HepG2 (cell line): ENCODE results near the gene NDRG3. TPM values are rescaled to one million over a fixed set of nuclear protein-coding genes. Genes with fewer than 3 reads are reported as not detected.
A peak's percentile ranks its signal among the peaks of the same experiment; 100 is the strongest.

Source experiments
- ARID4A ChIP-seq: sonication (generic); formaldehyde crosslinking; IDR thresholded peaks from 2 replicates; pipeline ENCODE4 v1.5.0; 2020; ENCODE audit warnings: mild to moderate bottlenecking, missing genetic modification reagents, borderline replicate concordance
- BRF2 ChIP-seq: sonication (generic); formaldehyde crosslinking; IDR thresholded peaks from 2 replicates; pipeline ENCODE4 v1.8.1; 2022; ENCODE audit warnings: mild to moderate bottlenecking, missing genetic modification reagents
- E2F5 ChIP-seq: sonication (generic); formaldehyde crosslinking; conservative IDR thresholded peaks from 2 replicates; pipeline ENCODE4 v1.4.0; 2020; ENCODE audit warnings: missing genetic modification reagents
- ELF4 ChIP-seq: sonication (generic); formaldehyde crosslinking; IDR thresholded peaks from 2 replicates; pipeline ENCODE4 v1.5.0; 2020; ENCODE audit warnings: missing genetic modification reagents, mild to moderate bottlenecking, moderate library complexity, borderline replicate concordance
- FOXP1 ChIP-seq, 2 experiments: fragments of 450-650 bp in 1 of 2; IDR thresholded peaks; 2 replicates each; pipeline ENCODE4 v1.6.1; 2017 to 2018; ENCODE audit warnings: antibody characterized with exemption in 1 of 2
- GTF2F1 ChIP-seq: fragments of 150-350 bp; IDR thresholded peaks from 2 replicates; pipeline ENCODE4 v1.6.1; 2014; ENCODE audit warnings: low read length
- KDM3A ChIP-seq: IDR thresholded peaks from 2 replicates; pipeline ENCODE4 v1.6.1; 2018; ENCODE audit warnings: low read depth, missing compliant biosample characterization
- MIXL1 ChIP-seq: IDR thresholded peaks from 2 replicates; pipeline ENCODE4 v1.6.1; 2016
- NR2F2 ChIP-seq: IDR thresholded peaks from 2 replicates; pipeline ENCODE4 v1.6.1; 2012; ENCODE audit warnings: low read depth, inconsistent platforms, borderline replicate concordance
- PAX8 ChIP-seq: sonication (generic); formaldehyde crosslinking; IDR thresholded peaks from 2 replicates; pipeline ENCODE4 v1.8.0; 2022; ENCODE audit warnings: mild to moderate bottlenecking, missing genetic modification reagents, borderline replicate concordance
- RBAK ChIP-seq: sonication (generic); formaldehyde crosslinking; IDR thresholded peaks from 2 replicates; pipeline ENCODE4 v1.5.1; 2020; ENCODE audit warnings: mild to moderate bottlenecking, missing genetic modification reagents
- ZBTB43 ChIP-seq: sonication (generic); formaldehyde crosslinking; conservative IDR thresholded peaks from 2 replicates; pipeline ENCODE4 v1.4.0; 2020; ENCODE audit warnings: missing genetic modification reagents
- ZFYVE20 ChIP-seq: sonication (generic); formaldehyde crosslinking; IDR thresholded peaks from 2 replicates; pipeline ENCODE4 v1.8.0; 2023; ENCODE audit warnings: low read depth, mild to moderate bottlenecking, moderate library complexity, missing genetic modification reagents, borderline replicate concordance
- ZHX1 ChIP-seq: sonication (generic); formaldehyde crosslinking; IDR thresholded peaks from 2 replicates; pipeline ENCODE4 v1.8.1; 2022; ENCODE audit warnings: low read depth, mild to moderate bottlenecking, missing genetic modification reagents
- ZMAT5 ChIP-seq: sonication (generic); formaldehyde crosslinking; IDR thresholded peaks from 2 replicates; pipeline ENCODE4 v1.5.0; 2020; ENCODE audit warnings: mild to moderate bottlenecking, low read depth, missing genetic modification reagents, borderline replicate concordance
- ZNF713 ChIP-seq: sonication (generic); formaldehyde crosslinking; IDR thresholded peaks from 2 replicates; pipeline ENCODE4 v1.4.0; 2020; ENCODE audit warnings: mild to moderate bottlenecking, missing genetic modification reagents
- ZSCAN9 ChIP-seq: IDR thresholded peaks from 2 replicates; pipeline ENCODE4 v1.6.1; 2016; ENCODE audit warnings: borderline replicate concordance
- polyA plus RNA-seq, 8 experiments: library from polyadenylated mRNA; depleted of rRNA in 3 of 8; stranded (reverse) in 7 of 8; unstranded in 1 of 8; fragments of >200 nt; fragmentation: Illumina TruSeq in 4 of 8; extraction: Trizol in 4 of 8; gene quantifications; 2 replicates each; pipeline versions ENCODE4 v1.2.1 to v1.2.3, GENCODE V29; 2011 to 2016; ENCODE audit warnings: low read depth in 4 of 8, missing spikeins in 1 of 8, mixed read lengths in 1 of 8; ENCODE audit not compliant: insufficient read depth in 1 of 8
- total RNA-seq, 5 experiments: library from RNA; depleted of rRNA; stranded (reverse); fragments of >200 nt; fragmentation: Illumina TruSeq; extraction: Trizol; gene quantifications; 2 replicates each; pipeline ENCODE4 v1.2.3, GENCODE V29; 2016; ENCODE audit warnings: low read depth in 1 of 5

The NDRG3 gene
- total and polyA plus RNA-seq, 2 of the 13 experiments (the other 11 are each of a cell fraction or from before 2014, with no cell fraction given): 36.0 to 40.5 TPM

GRCh38 chr20:36606158-36607066, 139.5 kb downstream of the NDRG3 start (continued):
- TF ChIP-seq ZMAT5 (CRISPR knock-in tag) (no peak), GTF2F1 (peak; percentile 61; the same call in 1 of the 2 replicates), ZBTB43 (CRISPR knock-in tag) (no peak; the same call in 1 of the 2 replicates), ZSCAN9 (CRISPR knock-in tag) (peak; percentile 32; the same call in 1 of the 2 replicates), ZHX1 (CRISPR knock-in tag) (no peak), ARID4A (no peak; the same call in 1 of the 2 replicates), ZFYVE20 (CRISPR knock-in tag) (no peak), FOXP1 (IDR thresholded peaks at IDR 0.05) (no peak), FOXP1 (CRISPR knock-in tag; IDR thresholded peaks at IDR 0.05) (no peak), KDM3A (CRISPR knock-in tag) (no peak), ZNF713 (CRISPR knock-in tag) (no peak), RBAK (CRISPR knock-in tag) (no peak), BRF2 (CRISPR knock-in tag) (no peak), E2F5 (CRISPR knock-in tag) (no peak), MIXL1 (CRISPR knock-in tag) (no peak), ELF4 (no peak), NR2F2 (peak; percentile 15; the same call in 1 of the 2 replicates), PAX8 (CRISPR knock-in tag) (0 out of 2 replicates have a peak, but pooled peaks have one; percentile 21)
